IMR-90 (cell line): ENCODE results near the gene PPP1R17. TPM values are rescaled to one million over a fixed set of nuclear protein-coding genes. Genes with fewer than 3 reads are reported as not detected.

Experiments
- ATAC-seq: fragments of 200-7000 bp; cut with Tn5 transposase; 2 replicates; pipeline ENCODE4 v1.9.1; 2020; ENCODE audit warnings: low read depth, mild to moderate bottlenecking, moderate library complexity
- BruUV-seq: library from RNA; stranded (reverse); fragments of 400-500 nt; replicated peaks from 2 replicates; lab custom pipeline; 2021; lab: Mats Ljungman, UMichigan
- CTCF ChIA-PET: fragments of 300-600 bp; formaldehyde crosslinking; extraction: SDS; loops from one replicate; lab custom pipeline; 2021; ENCODE audit warnings: antibody characterized with exemption; lab: Yijun Ruan, JAX
- POLR2A ChIA-PET: fragments of 300-600 bp; sonication (Branson Sonifier 250); formaldehyde crosslinking; loops from one replicate; lab custom pipeline; 2022; ENCODE audit warnings: antibody characterized with exemption; ENCODE audit not compliant: unreplicated experiment; lab: Charles Lee
- DNase-seq: peaks from one replicate; pipeline ENCODE4 v3.0.0; 2013
- H2AFZ ChIP-seq: replicated peaks from 2 replicates; pipeline ENCODE3; 2013; ENCODE audit warnings: low read length, mild to moderate bottlenecking; ENCODE audit not compliant: poor library complexity
- H2AK5ac ChIP-seq: 2 replicates; pipeline ENCODE4 v1.6.1; 2013; ENCODE audit warnings: low read depth, low read length, inconsistent platforms
- H2AK9ac ChIP-seq: replicated peaks from 2 replicates; pipeline ENCODE3; 2013; ENCODE audit warnings: mild to moderate bottlenecking, low read depth, low read length, moderate library complexity; ENCODE audit not compliant: poor library complexity
- H2BK120ac ChIP-seq: 2 replicates; pipeline ENCODE4 v1.6.1; 2013; ENCODE audit warnings: low read depth, low read length, inconsistent platforms
- H2BK15ac ChIP-seq: 3 replicates; pipeline ENCODE4 v1.6.1; 2013; ENCODE audit warnings: low read depth, low read length, inconsistent platforms
- H2BK20ac ChIP-seq: 2 replicates; pipeline ENCODE4 v1.6.1; 2013; ENCODE audit warnings: low read depth, mild to moderate bottlenecking, inconsistent platforms, low read length, moderate library complexity
- H2BK5ac ChIP-seq: 2 replicates; pipeline ENCODE4 v1.6.1; 2013; ENCODE audit warnings: mild to moderate bottlenecking, low read depth, low read length, inconsistent platforms; ENCODE audit not compliant: poor library complexity, severe bottlenecking
- H3K14ac ChIP-seq: replicated peaks from 2 replicates; pipeline ENCODE4 v1.6.1; 2013; ENCODE audit warnings: low read depth, low read length, inconsistent platforms
- H3K18ac ChIP-seq: 2 replicates; pipeline ENCODE4 v1.6.1; 2013; ENCODE audit warnings: low read depth, low read length, control low read depth
- H3K23ac ChIP-seq: 2 replicates; pipeline ENCODE4 v1.6.1; 2013; ENCODE audit warnings: low read depth, low read length, inconsistent platforms
- H3K27ac ChIP-seq: 2 replicates; pipeline ENCODE4 v1.5.1; 2013; ENCODE audit warnings: mild to moderate bottlenecking, control low read depth, low read length; ENCODE audit not compliant: insufficient read depth
- H3K27me3 ChIP-seq: 2 replicates; pipeline ENCODE4 v1.6.1; 2013; ENCODE audit warnings: low read length; ENCODE audit not compliant: control insufficient read depth, insufficient read depth
- H3K36me3 ChIP-seq: 2 replicates; pipeline ENCODE4 v1.6.1; 2013; ENCODE audit warnings: low read length, mixed read lengths; ENCODE audit not compliant: control insufficient read depth, insufficient read depth
- H3K4ac ChIP-seq: 2 replicates; pipeline ENCODE4 v1.6.1; 2013; ENCODE audit warnings: low read depth, low read length, inconsistent platforms
- H3K4me1 ChIP-seq: 2 replicates; pipeline ENCODE4 v1.6.1; 2013; ENCODE audit warnings: low read length, mixed read lengths; ENCODE audit not compliant: control insufficient read depth, insufficient read depth
- H3K4me2 ChIP-seq: 2 replicates; pipeline ENCODE4 v1.6.1; 2013; ENCODE audit warnings: low read depth, mild to moderate bottlenecking, control low read depth, low read length, moderate library complexity
- H3K4me3 ChIP-seq: 2 replicates; pipeline ENCODE4 v1.5.1; 2013; ENCODE audit warnings: low read depth, mild to moderate bottlenecking, control low read depth, low read length, moderate library complexity; ENCODE audit not compliant: insufficient read depth
- H3K56ac ChIP-seq: 2 replicates; pipeline ENCODE4 v1.6.1; 2013; ENCODE audit warnings: low read length, inconsistent platforms; ENCODE audit not compliant: insufficient read depth; ENCODE audit errors: extremely low read depth
- H3K79me1 ChIP-seq, 2 experiments: 2 replicates each; pipeline ENCODE4 v1.6.1; 2013; ENCODE audit warnings: low read length in 2 of 2, inconsistent platforms in 1 of 2, low read depth in 1 of 2
- H3K9ac ChIP-seq: 2 replicates; pipeline ENCODE4 v1.6.1; 2013; ENCODE audit warnings: low read depth, low read length, control low read depth
- H3K9me1 ChIP-seq: 2 replicates; pipeline ENCODE4 v1.6.1; 2013; ENCODE audit warnings: low read length, inconsistent platforms; ENCODE audit not compliant: insufficient read depth
- H3K9me3 ChIP-seq: 2 replicates; pipeline ENCODE4 v1.6.1; 2013; ENCODE audit warnings: low read length; ENCODE audit not compliant: control insufficient read depth, insufficient read depth
- H4K20me1 ChIP-seq: 2 replicates; pipeline ENCODE4 v1.6.1; 2013; ENCODE audit warnings: low read length, inconsistent platforms; ENCODE audit not compliant: insufficient read depth
- H4K5ac ChIP-seq: 2 replicates; pipeline ENCODE4 v1.6.1; 2013; ENCODE audit warnings: mild to moderate bottlenecking, low read depth, low read length, control low read depth
- H4K8ac ChIP-seq, 2 experiments: 2 replicates each; pipeline ENCODE4 v1.6.1; 2013; ENCODE audit warnings: low read depth in 2 of 2, low read length in 2 of 2, control low read depth in 1 of 2, inconsistent platforms in 1 of 2
- H4K91ac ChIP-seq: 2 replicates; pipeline ENCODE4 v1.6.1; 2013; ENCODE audit warnings: low read depth, low read length, inconsistent platforms; ENCODE audit not compliant: insufficient read depth
- CEBPB ChIP-seq: IDR thresholded peaks from 2 replicates; pipeline ENCODE4 v1.6.1; 2012; ENCODE audit warnings: low read depth, low read length, improper control_type of control experiment
- CHD1 ChIP-seq: IDR thresholded peaks from 2 replicates; pipeline ENCODE4 v1.6.1; 2012; ENCODE audit warnings: low read depth, low read length, improper control_type of control experiment
- MAZ ChIP-seq: IDR thresholded peaks from 2 replicates; pipeline ENCODE4 v1.6.1; 2012; ENCODE audit warnings: low read depth, mild to moderate bottlenecking, low read length, improper control_type of control experiment, moderate library complexity, borderline replicate concordance
- RCOR1 ChIP-seq: IDR thresholded peaks from 2 replicates; pipeline ENCODE4 v1.6.1; 2012; ENCODE audit warnings: mild to moderate bottlenecking, low read length, improper control_type of control experiment; ENCODE audit not compliant: insufficient replicate concordance
- WGBS, 2 experiments: methylation state at CpG; one replicate each; pipeline versions ENCODE4 v1.1.5 to v1.1.7; 2013; ENCODE audit warnings: missing lambda C conversion rate in 2 of 2; ENCODE audit not compliant: insufficient read length in 1 of 2; ENCODE audit errors: extremely low coverage in 2 of 2; 5-methylcytosine and 5-hydroxymethylcytosine counted together
- dilution Hi-C: fragments of 300-500 bp; cut with HindIII; formaldehyde crosslinking; loops from one replicate; pipeline ENCODE4 v1.14.3; 2018; ENCODE audit warnings: low sequenced_read_pairs; ENCODE audit not compliant: unreplicated experiment
- in situ Hi-C: fragments of 300-500 bp; cut with MboI; formaldehyde crosslinking; loops from 3 replicates; pipeline ENCODE4 v1.14.3; 2019; ENCODE audit warnings: low sequenced_read_pairs, inconsistent platforms, mixed read lengths
- intact Hi-C: fragments of 100-400 bp; cut with micrococcal nuclease; formaldehyde crosslinking; loops from 2 replicates; pipeline ENCODE4 v1.10.0; 2022
- polyA plus RNA-seq, 3 experiments: library from polyadenylated mRNA; depleted of rRNA; stranded (reverse); fragments of >200 nt; gene quantifications; 2 replicates each; pipeline ENCODE4 v1.2.3, GENCODE V29; 2012; ENCODE audit warnings: low replicate concordance in 1 of 3
- total RNA-seq: library from RNA; depleted of rRNA; stranded (reverse); fragments of >200 nt; gene quantifications from 2 replicates; pipeline ENCODE4 v1.2.3, GENCODE V29; 2012
- TF ChIP-seq, protein P1 (sequence below): fragments of 150-350 bp; IDR thresholded peaks from 2 replicates; pipeline ENCODE4 v1.6.1; 2017; ENCODE audit warnings: mild to moderate bottlenecking, antibody characterized with exemption, low read length, low read depth

PPP1R17 gene
- total and polyA plus RNA-seq, 2 of the 4 experiments (the other 2 are of a cell fraction): not detected

DNA sequence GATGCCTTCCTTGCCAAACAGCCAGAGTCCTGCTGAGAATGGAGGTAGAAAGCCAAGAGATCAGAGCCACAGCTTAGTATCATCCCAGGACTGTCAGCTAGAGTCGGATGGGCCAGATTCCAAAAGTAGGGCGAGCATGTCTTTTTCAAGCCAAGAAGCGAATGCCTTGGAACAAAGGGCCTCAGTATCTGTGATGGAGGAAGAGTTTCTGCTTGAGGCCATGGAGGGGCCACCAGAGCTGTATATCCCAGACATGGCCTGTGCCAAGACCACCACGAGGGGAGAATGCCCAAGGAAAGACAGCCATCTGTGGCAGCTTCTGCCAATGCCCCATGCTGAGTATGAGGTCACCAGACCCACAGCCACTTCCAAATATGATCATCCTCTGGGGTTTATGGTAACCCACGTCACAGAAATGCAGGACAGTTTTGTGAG is 44.3 kb upstream of the PPP1R17 start:
- Histone ChIP-seq H3K9me3 (no peaks in the 10 kb centered on the region; the same call in 1 of the 2 replicates), H2AK5ac (no peak overlapping the region), H3K4ac (no peak overlapping the region), H3K36me3 (no peaks in the 10 kb centered on the region), H2BK15ac (no peak overlapping the region), H2BK120ac (no peak overlapping the region), H2BK20ac (no peak overlapping the region), H3K9me1 (no peaks in the 10 kb centered on the region), H2BK5ac (no peak overlapping the region), H3K56ac (no peak overlapping the region), H3K18ac (no peak overlapping the region), H3K4me1 (no peaks in the 10 kb centered on the region), H2AK9ac (no peak overlapping the region), H2AFZ (no peak overlapping the region), H4K91ac (no peak overlapping the region), H3K27ac (no peak overlapping the region), H3K4me2 (no peak overlapping the region), H3K14ac (no peak overlapping the region), H4K8ac (no peak overlapping the region), H3K79me1 (no peaks in the 10 kb centered on the region), H3K9ac (no peak overlapping the region), H3K4me3 (no peak overlapping the region), H3K23ac (no peak overlapping the region), H4K20me1 (no peaks in the 10 kb centered on the region), H4K5ac (no peak overlapping the region), H3K27me3 (no peaks in the 10 kb centered on the region; the same call in 1 of the 2 replicates)
- DNase-seq (no peak), ATAC-seq (no peak)
- no TSS peak for BruUV-seq
- intact Hi-C loops: no loop called here
- TF ChIP-seq CHD1: no peak
- TF ChIP-seq RCOR1: no peak
- TF ChIP-seq CEBPB: no peak
- TF ChIP-seq MAZ: no peak
- TF ChIP-seq, protein P1, sequence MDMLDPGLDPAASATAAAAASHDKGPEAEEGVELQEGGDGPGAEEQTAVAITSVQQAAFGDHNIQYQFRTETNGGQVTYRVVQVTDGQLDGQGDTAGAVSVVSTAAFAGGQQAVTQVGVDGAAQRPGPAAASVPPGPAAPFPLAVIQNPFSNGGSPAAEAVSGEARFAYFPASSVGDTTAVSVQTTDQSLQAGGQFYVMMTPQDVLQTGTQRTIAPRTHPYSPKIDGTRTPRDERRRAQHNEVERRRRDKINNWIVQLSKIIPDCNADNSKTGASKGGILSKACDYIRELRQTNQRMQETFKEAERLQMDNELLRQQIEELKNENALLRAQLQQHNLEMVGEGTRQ: no peak
- WGBS, 2 experiments: 0% methylated on average over 1 of the region's 5 CpGs; no CpG with 5 or more reads in 1 of the 2 experiments
- in situ Hi-C loops: no loop called here
- dilution Hi-C loops: no loop called here
- POLR2A ChIA-PET: no interaction called here
- CTCF ChIA-PET: no interaction called here
